AG04449 (cell line): ENCODE data around the gene FAM83G.

Source experiments
- CTCF ChIA-PET: fragments of 350-600 bp; formaldehyde crosslinking; extraction: SDS; loops from one replicate; lab custom pipeline; 2021; ENCODE audit warnings: antibody characterized with exemption; lab: Yijun Ruan, JAX
- POLR2A ChIA-PET: fragments of 400-600, 350-600 bp; formaldehyde crosslinking; extraction: SDS; loops from one replicate; lab custom pipeline; 2020; ENCODE audit warnings: antibody characterized with exemption, inconsistent platforms; lab: Yijun Ruan, JAX
- DNase-seq: peaks from one replicate; pipeline ENCODE4 v3.0.0-alpha.2; 2010; ENCODE audit warnings: low read depth, low spot score
- H3K4me3 ChIP-seq: 2 replicates; pipeline ENCODE4 v1.5.1; 2011; ENCODE audit warnings: low read depth, mild to moderate bottlenecking, control low read depth, low read length
- CTCF ChIP-seq: IDR thresholded peaks from one replicate; pipeline ENCODE4 v1.5.1; 2011; ENCODE audit warnings: mild to moderate bottlenecking, moderate library complexity, low read length, control low read depth, inconsistent platforms; ENCODE audit not compliant: insufficient read depth; ENCODE audit errors: missing control alignments

The FAM83G gene

GRCh38 chr17:18980682-18981334 is 23.8 kb downstream of the FAM83G start:
- H3K4me3 ChIP-seq, result no peak overlapping the region
- no peak for TF ChIP-seq CTCF
- no peak for DNase-seq
- POLR2A ChIA-PET, result no interaction called here
- CTCF ChIA-PET, result interaction anchor here (11.8 kb wide), 1 partner anchor 18 kb away, joined by 113 read pairs; no protein-coding TSS in a partner anchor

- TF ChIP-seq CTCF, result no peak
- ChIA-PET CTCF (interaction anchor here (11.8 kb wide), 1 partner anchor 15 kb away, joined by 113 read pairs; no protein-coding TSS in a partner anchor), POLR2A (no interaction called here)
- no peak for DNase-seq
- no peak overlapping the region for H3K4me3 ChIP-seq
Measured at GRCh38 chr17:18978655-18979054, 25.9 kb downstream of the FAM83G start.

- H3K4me3 ChIP-seq, result no peak overlapping the region
- POLR2A ChIA-PET, result no interaction called here
- TF ChIP-seq CTCF, result no peak
- DNase-seq, result no peak
- CTCF ChIA-PET, result interaction anchor here (11.8 kb wide), 1 partner anchor 15 kb away, joined by 113 read pairs; no protein-coding TSS in a partner anchor
Measured at GRCh38 chr17:18978050-18978449, 26.5 kb downstream of the FAM83G start.

- CTCF ChIA-PET, result interaction anchor here (11.8 kb wide), 1 partner anchor 14 kb away, joined by 113 read pairs; no protein-coding TSS in a partner anchor
- no peak for TF ChIP-seq CTCF
- H3K4me3 ChIP-seq, result no peak overlapping the region
- no peak for DNase-seq
- POLR2A ChIA-PET, result no interaction called here
Measured at GRCh38 chr17:18977646-18978045, 26.9 kb downstream of the FAM83G start.

GRCh38 chr17:18977021-18977420 is 27.5 kb downstream of the FAM83G start:
- CTCF ChIA-PET, result interaction anchor here (11.8 kb wide), 1 partner anchor 14 kb away, joined by 113 read pairs; no protein-coding TSS in a partner anchor
- no peak for TF ChIP-seq CTCF

GRCh38 chr17:18976201-18976600 is 28.4 kb downstream of the FAM83G start:
- TF ChIP-seq CTCF, result no peak
- ChIA-PET POLR2A (no interaction called here), CTCF (interaction anchor here (11.8 kb wide), 1 partner anchor 13 kb away, joined by 113 read pairs; no protein-coding TSS in a partner anchor)
- H3K4me3 ChIP-seq, result no peak overlapping the region
- DNase-seq, result no peak

More at GRCh38 chr17:18977021-18977420, 27.5 kb downstream of the FAM83G start:
- POLR2A ChIA-PET, result no interaction called here
- no peak for DNase-seq
- no peak overlapping the region for H3K4me3 ChIP-seq
